Fibroblast of peridontal ligament (primary cell): ENCODE data around the gene CHRND.

Source experiments
- DNase-seq: peaks from one replicate; pipeline ENCODE4 v3.0.0-alpha.2; 2010; ENCODE audit errors: extremely low read depth

The CHRND gene

GRCh38 chr2:232525791-232526371, at the start of gene CHRND:
Gene CHRND, plus strand, starts transcription at chr2:232526160. Its CDS starts 56 bp downstream, at chr2:232526216.
- DNase-seq, result no peak

GRCh38 chr2:232476791-232477190, 49.2 kb upstream of the CHRND start:
- no peak for DNase-seq

- no peak for DNase-seq
These were observed 48.0 kb upstream of the CHRND start for GRCh38 chr2:232477751-232478510.

GRCh38 chr2:232478571-232479340, 47.2 kb upstream of the CHRND start:
- DNase-seq, result no peak

- DNase-seq, result no peak
These were observed 46.4 kb upstream of the CHRND start for GRCh38 chr2:232479341-232480200.

GRCh38 chr2:232480201-232481190, 45.5 kb upstream of the CHRND start:
- no peak for DNase-seq

GRCh38 chr2:232481322-232482140, 44.4 kb upstream of the CHRND start:
- no peak for DNase-seq

- no peak for DNase-seq
These were observed 43.4 kb upstream of the CHRND start for GRCh38 chr2:232482301-232483238.

- DNase-seq, result no peak
These were observed 42.5 kb upstream of the CHRND start for GRCh38 chr2:232483311-232483922.

- DNase-seq, result no peak
These were observed 41.9 kb upstream of the CHRND start for GRCh38 chr2:232483923-232484627.

- no peak for DNase-seq
These were observed 41.2 kb upstream of the CHRND start for GRCh38 chr2:232484628-232485347.

- DNase-seq, result no peak
These were observed 40.6 kb upstream of the CHRND start for GRCh38 chr2:232485348-232485756.

- DNase-seq, result no peak
These were observed 40.0 kb upstream of the CHRND start for GRCh38 chr2:232485757-232486557.

- no peak for DNase-seq
These were observed 39.2 kb upstream of the CHRND start for GRCh38 chr2:232486558-232487384.
